ENCODE results near the gene GNG12.

Gene GNG12

GRCh38 chr1:67685067-67685557, 148.2 kb downstream of the GNG12 start, which contains the start of gene GADD45A:
Gene GADD45A, plus strand, starts transcription at chr1:67685201. Its CDS starts 294 bp downstream, at chr1:67685495.
- Mint-ChIP-seq H3K9me3 (no peaks in the 10 kb centered on the region), H3K27ac (peak within 1 kb of the TSS; percentile 95), H3K36me3 (ENCODE audit: low read depth) (peaks cover 23% of the 10 kb centered on the region), H3K27me3 (no peaks in the 10 kb centered on the region), H3K4me1 (peaks cover 48% of the 10 kb centered on the region), H3K4me3 (peak within 1 kb of the TSS; percentile 92)
- peak; percentile 86 for ATAC-seq
- peak; percentile 92 for DNase-seq

DNA sequence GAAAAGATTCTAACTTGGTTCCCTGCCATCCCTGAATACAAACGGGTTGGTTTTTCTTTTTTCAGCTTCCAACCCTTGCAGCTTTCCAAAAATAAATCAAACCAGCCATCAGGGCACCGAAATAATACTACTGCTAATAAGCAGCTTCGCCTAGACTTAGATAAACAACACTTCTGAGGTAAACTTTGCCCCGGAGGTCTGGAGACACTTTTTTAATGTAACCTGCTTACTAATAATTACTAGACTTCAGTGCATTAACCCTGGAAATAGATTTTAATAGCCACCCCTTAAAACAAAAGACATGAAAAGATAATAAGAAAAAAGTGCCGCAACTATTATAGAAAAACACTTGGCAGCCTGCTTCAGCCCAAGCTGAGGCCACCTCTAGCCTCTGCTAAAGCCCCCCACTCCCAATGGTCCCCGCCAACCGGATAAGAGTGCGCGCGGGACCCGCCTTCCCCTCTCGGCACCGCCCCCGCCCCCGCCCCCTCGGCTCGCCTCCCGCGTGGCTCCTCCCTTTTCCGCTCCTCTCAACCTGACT, 148.7 kb downstream of the GNG12 start:
- Mint-ChIP-seq H3K27me3 (no peaks in the 10 kb centered on the region), H3K9me3 (no peaks in the 10 kb centered on the region), H3K4me1 (peaks cover 48% of the 10 kb centered on the region), H3K27ac (peak overlapping the region; percentile 95), H3K36me3 (ENCODE audit: low read depth) (peaks cover 23% of the 10 kb centered on the region), H3K4me3 (peak overlapping the region; percentile 92)
- ATAC-seq (no peak), DNase-seq (no peak)

DNA sequence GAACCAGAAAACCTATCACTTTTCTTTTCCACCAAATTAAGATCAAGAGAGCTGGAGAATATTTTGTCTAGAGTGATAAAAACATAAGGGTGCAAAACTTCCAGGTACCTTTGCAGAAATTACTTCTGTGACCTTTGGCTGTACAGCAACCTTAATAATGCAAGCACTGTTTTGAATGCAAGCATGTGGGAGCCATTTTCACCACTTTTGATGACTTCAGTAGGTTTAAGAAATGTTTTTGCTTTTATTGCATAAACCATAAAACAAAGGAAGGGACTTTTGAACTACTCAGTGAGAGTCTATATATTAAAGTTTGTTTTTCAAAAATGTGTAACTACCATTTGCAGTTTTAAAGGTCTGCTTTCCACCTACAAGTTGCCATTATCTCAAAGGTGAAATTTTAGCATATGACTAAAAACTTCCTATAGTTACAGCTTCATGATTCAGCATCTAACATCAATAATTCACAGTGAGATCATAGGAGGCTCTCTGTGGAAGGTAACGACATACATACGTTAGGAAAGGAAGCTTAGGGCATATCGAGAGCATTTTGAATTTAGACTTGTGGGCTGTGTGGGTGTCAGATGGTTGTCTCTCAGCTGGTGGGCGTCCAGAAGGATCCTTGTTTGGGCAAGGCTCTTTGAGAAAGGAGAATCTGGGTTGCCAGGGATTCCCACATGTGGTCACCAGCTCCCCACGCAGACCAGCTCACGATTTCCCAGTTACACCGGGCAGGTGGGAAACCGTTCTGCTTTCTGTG, 149.3 kb downstream of the GNG12 start:
- ATAC-seq (peak; percentile 41), DNase-seq (peak; percentile 59)
- Mint-ChIP-seq H3K27ac (peak overlapping the region; percentile 95), H3K4me1 (peaks cover 48% of the 10 kb centered on the region), H3K4me3 (peak overlapping the region; percentile 92), H3K9me3 (no peaks in the 10 kb centered on the region), H3K27me3 (no peaks in the 10 kb centered on the region), H3K36me3 (ENCODE audit: low read depth) (peaks cover 21% of the 10 kb centered on the region)

DNA sequence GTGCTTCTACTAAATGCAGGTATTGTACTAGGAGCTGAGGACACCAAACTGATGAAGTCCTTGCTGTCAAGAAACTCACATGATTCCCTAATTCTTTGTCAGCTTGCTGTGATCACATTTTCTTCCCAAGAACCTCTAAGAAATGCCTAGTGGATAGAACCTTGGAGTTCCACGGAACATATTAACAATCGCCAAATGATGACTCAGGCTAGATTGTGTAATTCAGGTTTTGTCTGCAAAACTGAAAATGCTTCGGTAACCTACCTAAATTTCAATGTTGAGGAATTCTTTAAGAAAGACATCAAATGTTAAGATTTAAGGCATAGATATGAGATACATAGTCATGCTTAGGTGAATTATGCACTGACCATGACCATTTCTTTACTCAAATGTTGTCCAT, 150.0 kb downstream of the GNG12 start:
- ATAC-seq = no peak

DNA sequence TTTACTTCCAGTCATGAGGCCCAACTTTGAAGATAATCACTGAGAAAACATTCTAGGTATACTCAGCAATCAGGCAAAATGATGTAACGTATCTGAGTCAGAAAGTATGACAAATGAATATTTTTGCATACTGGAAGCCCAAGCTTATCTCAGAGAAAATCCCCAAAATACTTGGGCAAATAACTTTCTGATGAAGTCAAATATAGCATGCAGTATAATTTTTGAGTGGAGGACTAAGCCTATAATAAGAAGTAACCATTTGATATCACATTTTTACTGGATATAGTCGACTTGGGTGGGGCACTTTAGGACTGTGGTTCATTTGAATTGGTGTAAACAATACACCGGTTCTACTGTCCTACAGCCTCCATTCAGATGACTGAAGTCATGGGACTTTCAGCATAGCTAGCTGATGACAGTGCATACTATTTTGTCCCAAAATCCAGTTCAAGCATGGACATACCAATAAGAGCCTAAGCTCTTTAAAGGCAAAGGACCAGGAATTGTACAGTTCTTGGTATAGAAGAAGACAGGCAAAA, 150.5 kb downstream of the GNG12 start:
- H3K36me3 Mint-ChIP-seq (ENCODE audit: low read depth) = peaks cover 13% of the 10 kb centered on the region
- H3K4me3 Mint-ChIP-seq = no peak overlapping the region
- H3K9me3 Mint-ChIP-seq = no peaks in the 10 kb centered on the region
- H3K27me3 Mint-ChIP-seq = no peaks in the 10 kb centered on the region
- no peak for DNase-seq
- H3K4me1 Mint-ChIP-seq = peaks cover 41% of the 10 kb centered on the region
- no peak for ATAC-seq
- H3K27ac Mint-ChIP-seq = peak overlapping the region; percentile 29

More for the DNA sequence above, 150.0 kb downstream of the GNG12 start:
- H3K36me3 Mint-ChIP-seq (ENCODE audit: low read depth) = peaks cover 17% of the 10 kb centered on the region
- H3K27me3 Mint-ChIP-seq = no peaks in the 10 kb centered on the region
- peaks cover 44% of the 10 kb centered on the region for H3K4me1 Mint-ChIP-seq
- DNase-seq = no peak
- peak overlapping the region; percentile 92 for H3K4me3 Mint-ChIP-seq
- H3K27ac Mint-ChIP-seq = peak overlapping the region; percentile 95
- H3K9me3 Mint-ChIP-seq = no peaks in the 10 kb centered on the region

DNA sequence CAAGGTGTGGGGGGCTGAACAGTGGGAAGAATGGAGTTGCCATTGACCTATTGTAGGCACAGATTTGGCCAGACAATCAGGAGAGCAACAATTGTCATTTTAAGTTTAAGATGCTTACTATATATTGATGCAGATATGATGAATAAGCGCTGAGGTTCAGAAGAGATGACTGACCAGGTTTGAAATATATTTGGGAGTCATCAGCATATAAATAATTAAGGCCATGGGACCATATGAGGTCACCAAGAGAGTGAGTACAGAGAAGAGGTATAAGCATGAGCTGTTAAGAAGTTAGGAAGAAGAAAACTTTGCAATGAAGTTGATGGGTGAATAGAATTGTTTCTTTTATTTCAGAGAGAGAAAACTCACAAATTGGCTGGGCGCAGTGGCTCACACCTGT, 152.8 kb downstream of the GNG12 start:
- no peaks in the 10 kb centered on the region for H3K9me3 Mint-ChIP-seq
- H3K27ac Mint-ChIP-seq = no peak overlapping the region
- H3K27me3 Mint-ChIP-seq = peaks cover 2% of the 10 kb centered on the region
- DNase-seq (no peak), ATAC-seq (no peak)
- H3K4me1 Mint-ChIP-seq = peaks cover 35% of the 10 kb centered on the region
- no peak overlapping the region for H3K4me3 Mint-ChIP-seq
- H3K36me3 Mint-ChIP-seq (ENCODE audit: low read depth) = peaks cover 2% of the 10 kb centered on the region

DNA sequence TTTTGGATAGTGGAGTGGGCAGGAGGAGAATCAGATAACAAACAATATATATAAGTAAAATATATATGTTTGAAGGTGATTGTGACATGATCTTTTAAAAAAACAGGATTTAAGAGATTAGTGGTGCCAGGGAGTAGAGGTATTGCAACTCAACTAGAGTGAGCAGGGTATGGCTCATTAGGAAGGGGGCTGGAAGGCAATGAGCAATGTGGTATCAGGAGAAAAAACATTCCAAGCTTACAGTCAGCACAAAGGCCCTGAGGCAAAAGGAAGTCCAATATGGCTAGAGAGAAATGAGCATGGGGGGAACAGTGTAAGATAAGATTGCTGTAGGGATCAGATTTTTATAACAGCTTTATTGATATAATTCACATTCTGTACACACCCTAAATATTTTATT, 153.6 kb downstream of the GNG12 start:
- no peak for DNase-seq

GRCh38 chr1:67677930-67678329, 155.3 kb downstream of the GNG12 start:
- H3K36me3 Mint-ChIP-seq (ENCODE audit: low read depth) = no peaks in the 10 kb centered on the region
- H3K27me3 Mint-ChIP-seq = peaks cover 4% of the 10 kb centered on the region
- DNase-seq (no peak), ATAC-seq (no peak)
- no peaks in the 10 kb centered on the region for H3K9me3 Mint-ChIP-seq
- H3K27ac Mint-ChIP-seq = no peak overlapping the region
- H3K4me3 Mint-ChIP-seq = no peak overlapping the region
- H3K4me1 Mint-ChIP-seq = peaks cover 30% of the 10 kb centered on the region

More for the DNA sequence above, 153.6 kb downstream of the GNG12 start:
- Mint-ChIP-seq H3K27me3 (peaks cover 2% of the 10 kb centered on the region), H3K27ac (no peak overlapping the region), H3K4me3 (no peak overlapping the region), H3K9me3 (no peaks in the 10 kb centered on the region), H3K4me1 (peaks cover 39% of the 10 kb centered on the region), H3K36me3 (ENCODE audit: low read depth) (no peaks in the 10 kb centered on the region)
- ATAC-seq = no peak

DNA sequence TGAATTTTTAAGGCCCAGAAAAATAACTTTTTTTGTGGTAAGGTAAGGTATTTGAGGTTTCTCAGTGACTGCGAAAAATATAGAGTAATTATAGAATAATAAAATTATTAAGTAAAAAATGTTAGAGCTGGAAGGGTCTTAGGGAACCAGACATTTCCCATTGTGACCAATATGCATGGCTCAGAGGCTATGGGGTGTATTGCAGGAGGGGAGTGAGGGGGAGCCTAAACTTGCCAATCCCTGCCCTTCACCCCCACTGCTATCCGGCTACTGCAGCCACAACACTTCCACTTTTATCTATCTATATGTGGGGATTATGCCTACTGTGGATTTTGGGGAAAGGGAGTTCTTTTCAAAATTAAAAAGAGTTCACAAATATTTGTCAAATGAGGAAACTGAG, 155.9 kb downstream of the GNG12 start:
- Mint-ChIP-seq H3K27ac (no peak overlapping the region), H3K4me3 (no peak overlapping the region), H3K27me3 (peaks cover 4% of the 10 kb centered on the region), H3K4me1 (peaks cover 26% of the 10 kb centered on the region), H3K36me3 (ENCODE audit: low read depth) (no peaks in the 10 kb centered on the region), H3K9me3 (no peaks in the 10 kb centered on the region)
- ATAC-seq = no peak
- no peak for DNase-seq

DNA sequence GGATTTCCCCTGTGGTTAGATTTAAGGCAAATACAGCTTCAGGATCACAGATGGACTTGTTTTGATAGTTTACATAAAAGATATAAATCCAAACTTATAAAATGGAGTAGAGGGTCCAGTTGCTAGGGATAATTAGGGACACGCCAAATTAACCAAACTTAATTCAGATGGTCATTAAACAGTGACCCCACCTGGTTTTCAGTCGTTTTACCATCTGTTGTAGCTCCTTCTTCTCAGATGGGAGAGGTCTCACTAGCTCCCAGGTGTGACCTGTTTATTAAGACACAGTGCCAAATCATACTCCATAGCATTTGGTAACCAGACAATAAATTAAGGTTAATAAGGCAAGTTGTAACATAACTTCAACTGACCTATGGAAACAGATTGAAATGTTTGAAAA, 156.3 kb downstream of the GNG12 start:
- peaks cover 7% of the 10 kb centered on the region for H3K27me3 Mint-ChIP-seq
- peaks cover 24% of the 10 kb centered on the region for H3K4me1 Mint-ChIP-seq
- ATAC-seq (no peak), DNase-seq (no peak)
- H3K36me3 Mint-ChIP-seq (ENCODE audit: low read depth) = no peaks in the 10 kb centered on the region
- no peak overlapping the region for H3K4me3 Mint-ChIP-seq
- no peak overlapping the region for H3K27ac Mint-ChIP-seq
- H3K9me3 Mint-ChIP-seq = no peaks in the 10 kb centered on the region

GRCh38 chr1:67676287-67676686, 157.0 kb downstream of the GNG12 start:
- DNase-seq = no peak
- ATAC-seq = no peak
- Mint-ChIP-seq H3K9me3 (no peaks in the 10 kb centered on the region), H3K36me3 (ENCODE audit: low read depth) (no peaks in the 10 kb centered on the region), H3K4me3 (no peak overlapping the region), H3K4me1 (peaks cover 22% of the 10 kb centered on the region), H3K27me3 (peaks cover 9% of the 10 kb centered on the region), H3K27ac (no peak overlapping the region)

- H3K9me3 Mint-ChIP-seq = no peaks in the 10 kb centered on the region
- DNase-seq = no peak
- H3K27me3 Mint-ChIP-seq = peaks cover 10% of the 10 kb centered on the region
- no peaks in the 10 kb centered on the region for H3K36me3 Mint-ChIP-seq (ENCODE audit: low read depth)
- H3K4me1 Mint-ChIP-seq = peaks cover 22% of the 10 kb centered on the region
- H3K27ac Mint-ChIP-seq = no peak overlapping the region
- peak; percentile 38 for ATAC-seq
- H3K4me3 Mint-ChIP-seq = no peak overlapping the region
These were observed 157.5 kb downstream of the GNG12 start for GRCh38 chr1:67675800-67676199.

GRCh38 chr1:67674260-67675011, 158.8 kb downstream of the GNG12 start:
- DNase-seq = peak; percentile 30
- H3K27ac Mint-ChIP-seq = no peak overlapping the region
- H3K4me1 Mint-ChIP-seq = peaks cover 22% of the 10 kb centered on the region
- H3K27me3 Mint-ChIP-seq = peaks cover 12% of the 10 kb centered on the region
- no peaks in the 10 kb centered on the region for H3K9me3 Mint-ChIP-seq
- peak overlapping the region; percentile 16 for H3K4me3 Mint-ChIP-seq
- ATAC-seq = peak; percentile 72
- H3K36me3 Mint-ChIP-seq (ENCODE audit: low read depth) = no peaks in the 10 kb centered on the region

DNA sequence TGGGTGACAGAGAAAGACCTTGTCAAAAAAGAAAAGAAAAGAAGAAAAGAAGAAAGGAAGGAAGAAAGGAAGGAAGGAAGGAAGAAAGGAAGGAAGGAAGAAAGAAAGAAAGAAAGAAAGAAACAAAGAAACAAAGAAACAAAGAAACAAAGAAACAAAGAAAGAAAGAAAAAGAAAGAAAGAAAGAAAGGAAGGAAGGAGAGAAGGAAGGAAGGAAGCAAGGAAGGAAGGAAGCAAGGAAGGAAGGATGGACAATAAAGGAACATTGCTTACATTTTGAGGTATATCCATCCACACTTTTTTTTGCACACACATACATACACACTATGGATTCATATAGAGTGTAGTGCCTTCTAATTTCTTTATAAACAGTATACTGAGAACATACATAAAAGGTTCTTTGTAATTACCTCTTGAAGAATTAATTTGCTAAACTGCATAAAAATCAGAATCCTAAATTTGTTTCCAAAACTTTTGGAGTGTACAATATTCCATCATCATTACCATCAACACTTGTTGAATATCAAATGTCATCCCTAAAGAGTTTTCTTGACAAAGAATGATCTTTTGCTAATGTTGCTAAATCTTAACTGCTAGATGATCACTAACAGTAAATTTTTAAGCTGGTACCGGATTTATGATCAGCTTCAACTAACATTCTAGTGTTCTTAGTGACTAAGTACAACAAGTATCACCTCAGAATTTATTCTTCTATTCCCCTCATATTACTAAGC, 159.6 kb downstream of the GNG12 start:
- ATAC-seq (no peak), DNase-seq (no peak)
- Mint-ChIP-seq H3K9me3 (no peaks in the 10 kb centered on the region), H3K4me1 (peaks cover 22% of the 10 kb centered on the region), H3K27ac (no peak overlapping the region), H3K4me3 (no peak overlapping the region), H3K36me3 (ENCODE audit: low read depth) (no peaks in the 10 kb centered on the region), H3K27me3 (peaks cover 17% of the 10 kb centered on the region)

Measured in activated naive CD8-positive, alpha-beta T cell treated with anti-CD3 and anti-CD28 coated beads, Interleukin-2, amount 50 U/mL, for 24 hours (primary cell).